ENCODE data around the gene ZNF528. TPM values are rescaled to one million over a fixed set of nuclear protein-coding genes. Genes with fewer than 3 reads are reported as not detected.

Gene ZNF528
- total RNA-seq, 2 donors from 2014 or later: 9.4 to 16.7 TPM

- DNase-seq (ENCODE audit: low spot score): no peak
- H3K4me3 ChIP-seq: no peak overlapping the region
- no peak overlapping the region for H3K27ac ChIP-seq
- no peaks in the 10 kb centered on the region for H3K27me3 ChIP-seq
- H3K9me3 ChIP-seq: peaks cover 0 to 52% of the 10 kb centered on the region in 2 donors
- H3K36me3 ChIP-seq: no peaks in the 10 kb centered on the region
- TF ChIP-seq, protein P1, sequence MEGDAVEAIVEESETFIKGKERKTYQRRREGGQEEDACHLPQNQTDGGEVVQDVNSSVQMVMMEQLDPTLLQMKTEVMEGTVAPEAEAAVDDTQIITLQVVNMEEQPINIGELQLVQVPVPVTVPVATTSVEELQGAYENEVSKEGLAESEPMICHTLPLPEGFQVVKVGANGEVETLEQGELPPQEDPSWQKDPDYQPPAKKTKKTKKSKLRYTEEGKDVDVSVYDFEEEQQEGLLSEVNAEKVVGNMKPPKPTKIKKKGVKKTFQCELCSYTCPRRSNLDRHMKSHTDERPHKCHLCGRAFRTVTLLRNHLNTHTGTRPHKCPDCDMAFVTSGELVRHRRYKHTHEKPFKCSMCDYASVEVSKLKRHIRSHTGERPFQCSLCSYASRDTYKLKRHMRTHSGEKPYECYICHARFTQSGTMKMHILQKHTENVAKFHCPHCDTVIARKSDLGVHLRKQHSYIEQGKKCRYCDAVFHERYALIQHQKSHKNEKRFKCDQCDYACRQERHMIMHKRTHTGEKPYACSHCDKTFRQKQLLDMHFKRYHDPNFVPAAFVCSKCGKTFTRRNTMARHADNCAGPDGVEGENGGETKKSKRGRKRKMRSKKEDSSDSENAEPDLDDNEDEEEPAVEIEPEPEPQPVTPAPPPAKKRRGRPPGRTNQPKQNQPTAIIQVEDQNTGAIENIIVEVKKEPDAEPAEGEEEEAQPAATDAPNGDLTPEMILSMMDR (IDR thresholded peaks at IDR 0.05): no peak
- no peaks in the 10 kb centered on the region for H3K4me1 ChIP-seq
Measured at GRCh38 chr19:52444506-52444905, 46.9 kb downstream of the ZNF528 start.

GRCh38 chr19:52451241-52451640 is 53.6 kb downstream of the ZNF528 start:
- no peaks in the 10 kb centered on the region for H3K27me3 ChIP-seq
- no peak for DNase-seq (ENCODE audit: low spot score)
- H3K36me3 ChIP-seq: peaks cover 3% of the 10 kb centered on the region
- H3K4me3 ChIP-seq: no peak overlapping the region
- H3K9me3 ChIP-seq: peaks cover 0 to 74% of the 10 kb centered on the region in 2 donors
- no peak overlapping the region for H3K27ac ChIP-seq
- H3K4me1 ChIP-seq: peaks cover 0 to 7% of the 10 kb centered on the region in 2 donors
- TF ChIP-seq, protein P1 (IDR thresholded peaks at IDR 0.05): no peak

DNA sequence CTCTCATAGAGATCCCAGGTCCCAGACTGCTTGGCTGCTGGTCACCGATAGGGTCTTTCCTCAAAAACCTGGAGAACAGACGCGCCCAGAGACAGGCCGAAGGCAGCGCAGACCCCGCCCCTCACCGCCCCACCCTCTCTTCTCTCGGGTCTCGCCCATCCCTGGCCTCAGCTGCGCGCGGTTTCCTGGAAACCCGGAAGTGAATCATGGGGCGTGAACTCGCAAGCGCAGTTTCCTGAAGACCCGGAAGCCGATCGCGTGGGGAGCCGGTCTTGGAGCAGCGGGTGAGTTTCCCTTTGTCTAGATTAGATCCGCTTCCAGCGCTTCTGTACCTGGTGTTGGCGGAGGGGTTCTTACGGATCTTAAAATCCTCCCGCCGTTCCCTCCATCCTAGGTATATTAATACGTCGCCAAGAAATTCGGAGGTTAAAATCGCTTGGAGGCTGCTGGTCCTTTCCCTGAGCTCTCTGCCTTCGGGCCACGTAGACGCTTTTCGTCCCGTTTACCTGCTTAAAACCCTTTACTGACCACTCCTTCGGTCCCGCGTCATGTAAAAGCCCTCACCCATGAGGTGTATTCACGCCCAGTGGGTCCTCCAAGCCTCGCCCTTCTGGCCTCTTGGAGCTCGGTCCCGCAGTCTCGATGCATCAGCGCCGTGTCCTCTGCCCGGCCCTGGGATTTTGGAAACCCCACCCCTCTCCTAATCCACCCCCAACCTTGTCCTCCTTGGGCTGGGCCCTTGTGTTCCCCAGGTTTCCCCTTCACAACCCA is 55.9 kb downstream of the ZNF528 start, which contains the start of gene ZNF578:
Gene ZNF578 (plus strand): TSS at position 230 of the 771 bp plus-strand sequence. CDS start 48,293 bp downstream, outside the sequence.
- DNase-seq (ENCODE audit: low spot score): peak; percentile 79
- TF ChIP-seq, protein P1 (IDR thresholded peaks at IDR 0.05): no peak
- peaks cover 0 to 90% of the 10 kb centered on the region in 2 donors for H3K9me3 ChIP-seq
- peaks cover 23% of the 10 kb centered on the region for H3K36me3 ChIP-seq
- H3K4me1 ChIP-seq: peaks cover 0 to 7% of the 10 kb centered on the region in 2 donors
- peak within 1 kb of the TSS in 1 of 2 donors; percentile 5 for H3K27ac ChIP-seq
- H3K4me3 ChIP-seq: peak within 1 kb of the TSS; percentile 69 to 74
- no peaks in the 10 kb centered on the region for H3K27me3 ChIP-seq

- no peaks in the 10 kb centered on the region for H3K27me3 ChIP-seq
- H3K9me3 ChIP-seq: peaks cover 17 to 100% of the 10 kb centered on the region in 2 donors
- TF ChIP-seq, protein P1 (IDR thresholded peaks at IDR 0.05): no peak
- DNase-seq (ENCODE audit: low spot score): no peak
- H3K27ac ChIP-seq: no peak overlapping the region
- H3K36me3 ChIP-seq: no peaks in the 10 kb centered on the region
- no peak overlapping the region for H3K4me3 ChIP-seq
- H3K4me1 ChIP-seq: no peaks in the 10 kb centered on the region
Measured at GRCh38 chr19:52464798-52465470, 67.3 kb downstream of the ZNF528 start.

Other genes starting within 250 kb of the ZNF528 start
- 1 to 10 TPM; 2.2 to 7.6 TPM for gene ZNF836, start 226.2 kb upstream of the ZNF528 start, total RNA-seq
- gene PPP2R1A, start 207.8 kb upstream of the ZNF528 start, total RNA-seq: 100 to 1,000 TPM; 284 to 322 TPM
- 1 to 10 TPM; 4.1 to 5.0 TPM for gene ZNF766, start 128.3 kb upstream of the ZNF528 start, total RNA-seq
- gene ZNF480, start 100.7 kb upstream of the ZNF528 start, total RNA-seq: 1 to 10 TPM; 8.6 to 9.2 TPM
- 1 to 10 TPM; 1.9 to 7.1 TPM for gene ZNF610, start 61.6 kb upstream of the ZNF528 start, total RNA-seq
- 10 to 100 TPM; 19.6 to 20.5 TPM for gene ZNF880, start 27.9 kb upstream of the ZNF528 start, total RNA-seq
- under 1 TPM in 1 of 2 donors, not detected in 1; 0.16 TPM for gene ZNF534, start 31.3 kb downstream of the ZNF528 start, total RNA-seq
- 1 to 10 TPM; 1.5 to 1.6 TPM for gene ZNF578, start 55.7 kb downstream of the ZNF528 start, total RNA-seq
- gene ZNF808, start 129.8 kb downstream of the ZNF528 start, total RNA-seq: 10 to 100 TPM; 22.0 to 30.3 TPM
- 10 to 100 TPM; 12.7 to 13.6 TPM for gene ZNF701, start 172.4 kb downstream of the ZNF528 start, total RNA-seq
- gene ZNF83, start 240.5 kb downstream of the ZNF528 start, total RNA-seq: 10 to 100 TPM; 16.6 to 24.4 TPM

Data from right atrium auricular region (tissue), 2 donors.